ENCODE measurements around the gene FMOD.

The FMOD gene

DNA sequence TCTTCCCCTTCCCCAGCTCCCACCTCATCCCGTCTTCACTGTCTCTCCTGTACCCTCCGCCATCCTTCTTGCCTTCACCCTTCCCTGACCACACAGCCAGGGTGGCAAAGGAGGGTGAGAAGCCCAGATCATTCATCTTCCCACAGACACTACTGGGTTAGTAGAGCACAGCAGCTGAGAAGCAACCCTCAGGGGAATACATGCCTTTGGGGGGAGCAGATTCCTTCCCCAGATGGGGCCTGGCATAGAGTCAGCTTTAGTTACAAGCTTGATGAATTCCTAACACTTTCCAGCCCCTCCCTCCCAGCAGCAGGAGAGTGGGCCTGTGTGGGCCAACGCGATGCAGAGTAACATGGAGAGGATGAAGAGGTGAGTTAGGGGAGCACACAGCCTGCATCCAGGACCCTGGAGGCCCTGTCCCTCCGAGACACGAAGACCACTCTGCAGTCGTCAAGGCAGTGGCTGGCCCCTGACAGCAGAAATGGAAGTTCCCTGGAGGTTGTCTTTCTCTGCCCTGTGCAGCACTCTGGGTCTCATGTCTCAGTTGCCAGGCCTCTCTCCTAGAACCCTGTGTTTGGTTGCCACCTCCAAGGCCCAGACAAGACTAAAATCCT is 54.4 kb downstream of the FMOD start:
- Histone ChIP-seq H3K9me3 (ENCODE audit: insufficient read depth, low read length) (no peaks in the 10 kb centered on the region), H3K4me3 (ENCODE audit: insufficient read length, low read depth) (no peak overlapping the region), H3K4me1 (ENCODE audit: insufficient read depth, insufficient read length) (no peaks in the 10 kb centered on the region), H3K9ac (ENCODE audit: insufficient read length, low read depth) (no peak overlapping the region), H3K27me3 (ENCODE audit: insufficient read depth, insufficient read length) (peaks cover 65% of the 10 kb centered on the region), H3K36me3 (ENCODE audit: insufficient read depth, insufficient read length, low read length) (no peaks in the 10 kb centered on the region)
- no peak for DNase-seq (ENCODE audit: low read depth, low spot score)
- TF ChIP-seq YY1 (IDR thresholded peaks at IDR 0.05; ENCODE audit: insufficient read depth, insufficient read length) (no peak), SUZ12 (IDR thresholded peaks at IDR 0.05; ENCODE audit: extremely low read depth, insufficient read depth, insufficient read length) (no peak), ZNF274 (IDR thresholded peaks at IDR 0.05; ENCODE audit: low read depth, low read length) (no peak)

DNA sequence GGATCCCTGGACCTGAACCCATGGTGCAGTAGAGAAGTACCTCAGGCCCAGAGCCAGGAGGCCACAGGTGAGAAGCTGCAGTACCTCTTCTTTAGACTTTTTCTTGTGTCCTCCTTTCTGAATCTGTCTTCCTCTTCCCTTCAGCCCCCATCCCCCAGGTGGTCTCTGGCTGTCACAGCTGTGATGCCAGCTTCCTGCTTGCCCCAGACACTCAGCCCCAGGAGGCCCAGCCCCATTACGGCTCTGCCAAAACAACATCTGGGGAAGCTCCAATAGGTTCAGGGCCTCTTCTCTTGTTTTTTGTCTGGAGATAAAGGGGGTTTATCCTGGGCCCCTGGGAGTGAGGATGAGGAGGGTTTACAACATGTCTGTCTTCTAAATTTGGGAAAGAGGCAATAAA is 55.1 kb downstream of the FMOD start:
- no peak for DNase-seq (ENCODE audit: low read depth, low spot score)
- TF ChIP-seq ZNF274 (IDR thresholded peaks at IDR 0.05; ENCODE audit: low read depth, low read length): no peak
- no peak for TF ChIP-seq YY1 (IDR thresholded peaks at IDR 0.05; ENCODE audit: insufficient read depth, insufficient read length)
- no peak for TF ChIP-seq SUZ12 (IDR thresholded peaks at IDR 0.05; ENCODE audit: extremely low read depth, insufficient read depth, insufficient read length)
- Histone ChIP-seq H3K36me3 (ENCODE audit: insufficient read depth, insufficient read length, low read length) (no peaks in the 10 kb centered on the region), H3K9me3 (ENCODE audit: insufficient read depth, low read length) (no peaks in the 10 kb centered on the region), H3K27me3 (ENCODE audit: insufficient read depth, insufficient read length) (peaks cover 62% of the 10 kb centered on the region), H3K4me3 (ENCODE audit: insufficient read length, low read depth) (no peak overlapping the region), H3K9ac (ENCODE audit: insufficient read length, low read depth) (no peak overlapping the region), H3K4me1 (ENCODE audit: insufficient read depth, insufficient read length) (peaks cover 3% of the 10 kb centered on the region)

DNA sequence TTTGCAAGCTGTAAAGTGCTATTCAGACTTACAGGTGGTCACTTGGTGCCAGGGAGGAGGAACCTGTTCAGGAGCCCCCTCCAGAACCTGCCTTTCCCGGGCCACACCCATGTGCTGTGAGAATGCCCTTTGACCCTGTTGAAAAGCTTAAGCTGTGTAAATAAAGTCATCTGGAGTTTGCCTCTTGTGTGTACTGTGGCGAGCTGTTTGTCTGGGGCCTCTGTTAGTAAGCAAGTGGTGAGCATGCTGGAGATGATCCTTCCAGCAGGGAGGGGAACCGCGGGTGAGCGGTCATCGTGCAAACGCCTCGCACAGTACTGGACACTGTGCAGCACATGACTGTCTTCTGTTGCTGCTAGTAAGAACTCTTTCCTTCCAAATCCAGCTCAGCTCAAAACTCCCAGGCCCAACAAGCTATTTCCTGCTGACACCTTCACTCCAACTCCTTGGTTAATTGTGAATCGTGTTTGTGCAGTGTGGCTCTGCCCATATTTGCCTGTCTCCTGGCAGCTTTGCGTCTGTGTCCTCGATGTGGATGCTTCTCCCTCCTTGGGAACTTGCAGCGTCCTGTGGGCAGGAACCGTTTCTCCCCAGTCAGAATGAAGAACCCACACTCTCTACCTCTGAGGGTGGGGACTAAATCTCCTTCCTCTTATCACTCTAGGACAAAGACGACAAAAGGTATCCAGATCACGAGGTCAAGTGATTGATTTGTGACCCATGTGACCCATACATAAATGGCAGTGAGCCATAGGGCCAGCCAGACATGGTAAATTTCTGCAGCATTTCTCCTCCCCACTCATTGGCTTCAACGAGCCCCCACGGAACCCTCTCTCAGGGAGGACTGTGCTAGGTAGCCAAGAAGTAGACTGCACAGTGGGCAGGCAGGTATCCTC is 59.5 kb downstream of the FMOD start:
- DNase-seq (ENCODE audit: low read depth, low spot score): no peak
- Histone ChIP-seq H3K9ac (ENCODE audit: insufficient read length, low read depth) (no peak overlapping the region), H3K27me3 (ENCODE audit: insufficient read depth, insufficient read length) (peaks cover 36% of the 10 kb centered on the region), H3K4me1 (ENCODE audit: insufficient read depth, insufficient read length) (peaks cover 27% of the 10 kb centered on the region), H3K9me3 (ENCODE audit: insufficient read depth, low read length) (no peaks in the 10 kb centered on the region), H3K36me3 (ENCODE audit: insufficient read depth, insufficient read length, low read length) (no peaks in the 10 kb centered on the region), H3K4me3 (ENCODE audit: insufficient read length, low read depth) (no peak overlapping the region)
- TF ChIP-seq SUZ12 (IDR thresholded peaks at IDR 0.05; ENCODE audit: extremely low read depth, insufficient read depth, insufficient read length) (no peak), ZNF274 (IDR thresholded peaks at IDR 0.05; ENCODE audit: low read depth, low read length) (no peak), YY1 (IDR thresholded peaks at IDR 0.05; ENCODE audit: insufficient read depth, insufficient read length) (no peak)
